Smooth muscle cell (in vitro differentiated cells): ENCODE data around the gene PRX. TPM values are rescaled to one million over a fixed set of nuclear protein-coding genes. Genes with fewer than 3 reads are reported as not detected.

Source experiments
- DNase-seq: peaks from one replicate; lab custom pipeline; 2025; ENCODE audit not compliant: unreplicated experiment; lab: John Stamatoyannopoulos, UW
- H2AFZ ChIP-seq: fragments of 200-600 bp; sonication (generic); 2 replicates; pipeline ENCODE4 v1.6.0; 2016; ENCODE audit warnings: antibody characterized with exemption, low read depth, mild to moderate bottlenecking
- H3F3A ChIP-seq: fragments of 200-600 bp; sonication (generic); 2 replicates; pipeline ENCODE4 v1.6.0; 2017; ENCODE audit warnings: antibody characterized with exemption, low read depth
- H3K27ac ChIP-seq: fragments of 200-600 bp; sonication (generic); 2 replicates; pipeline ENCODE4 v1.5.1; 2016; ENCODE audit warnings: low read depth, mild to moderate bottlenecking
- H3K27me3 ChIP-seq: fragments of 200-600 bp; sonication (generic); 2 replicates; pipeline ENCODE4 v1.6.1; 2016; ENCODE audit warnings: low read depth, mild to moderate bottlenecking
- H3K36me3 ChIP-seq: fragments of 200-600 bp; sonication (generic); 2 replicates; pipeline ENCODE4 v1.5.1; 2016; ENCODE audit warnings: low read depth
- H3K4me1 ChIP-seq: fragments of 200-600 bp; sonication (generic); 2 replicates; pipeline ENCODE4 v1.5.1; 2016; ENCODE audit warnings: low read depth
- H3K4me2 ChIP-seq: fragments of 200-600 bp; sonication (generic); 2 replicates; pipeline ENCODE4 v1.6.0; 2016; ENCODE audit warnings: mild to moderate bottlenecking
- H3K4me3 ChIP-seq: fragments of 200-600 bp; sonication (generic); 2 replicates; pipeline ENCODE4 v1.5.1; 2016; ENCODE audit warnings: mild to moderate bottlenecking
- H3K79me2 ChIP-seq: fragments of 200-600 bp; sonication (generic); 2 replicates; pipeline ENCODE4 v1.6.0; 2016; ENCODE audit warnings: low read depth, mild to moderate bottlenecking
- H3K9ac ChIP-seq: fragments of 200-600 bp; sonication (generic); 2 replicates; pipeline ENCODE4 v1.6.0; 2016; ENCODE audit warnings: low read depth
- H3K9me3 ChIP-seq: fragments of 200-600 bp; sonication (generic); replicated peaks from 2 replicates; pipeline ENCODE4 v1.5.1; 2016; ENCODE audit warnings: low read depth
- H4K20me1 ChIP-seq: fragments of 200-600 bp; sonication (generic); 2 replicates; pipeline ENCODE4 v1.6.0; 2016; ENCODE audit warnings: low read depth
- WGBS: methylation state at CpG from one replicate; pipeline ENCODE4 v1.1.7; 2016; ENCODE audit warnings: low lambda C conversion rate; 5-methylcytosine and 5-hydroxymethylcytosine counted together
- polyA plus RNA-seq: library from polyadenylated mRNA; unstranded; fragments of >200 nt; fragmentation: Nextera tagmentation; extraction: Ambion mirVana; gene quantifications from 2 replicates; pipeline ENCODE4 v1.2.1, GENCODE V29; 2016
- total RNA-seq: library from RNA; depleted of rRNA; stranded (reverse); fragments of >200 nt; gene quantifications from 2 replicates; pipeline ENCODE4 v1.2.3, GENCODE V29; 2014
- TF ChIP-seq, protein P1 (sequence below): fragments of 200-600 bp; sonication (generic); IDR thresholded peaks from 2 replicates; pipeline ENCODE4 v1.5.1; 2017; ENCODE audit warnings: borderline replicate concordance, mild to moderate bottlenecking, antibody characterized with exemption; ENCODE audit not compliant: insufficient read depth, poor library complexity, severe bottlenecking

The PRX gene
- total and polyA plus RNA-seq, 2 experiments from 2014 or later = 3.9 to 4.4 TPM

DNA sequence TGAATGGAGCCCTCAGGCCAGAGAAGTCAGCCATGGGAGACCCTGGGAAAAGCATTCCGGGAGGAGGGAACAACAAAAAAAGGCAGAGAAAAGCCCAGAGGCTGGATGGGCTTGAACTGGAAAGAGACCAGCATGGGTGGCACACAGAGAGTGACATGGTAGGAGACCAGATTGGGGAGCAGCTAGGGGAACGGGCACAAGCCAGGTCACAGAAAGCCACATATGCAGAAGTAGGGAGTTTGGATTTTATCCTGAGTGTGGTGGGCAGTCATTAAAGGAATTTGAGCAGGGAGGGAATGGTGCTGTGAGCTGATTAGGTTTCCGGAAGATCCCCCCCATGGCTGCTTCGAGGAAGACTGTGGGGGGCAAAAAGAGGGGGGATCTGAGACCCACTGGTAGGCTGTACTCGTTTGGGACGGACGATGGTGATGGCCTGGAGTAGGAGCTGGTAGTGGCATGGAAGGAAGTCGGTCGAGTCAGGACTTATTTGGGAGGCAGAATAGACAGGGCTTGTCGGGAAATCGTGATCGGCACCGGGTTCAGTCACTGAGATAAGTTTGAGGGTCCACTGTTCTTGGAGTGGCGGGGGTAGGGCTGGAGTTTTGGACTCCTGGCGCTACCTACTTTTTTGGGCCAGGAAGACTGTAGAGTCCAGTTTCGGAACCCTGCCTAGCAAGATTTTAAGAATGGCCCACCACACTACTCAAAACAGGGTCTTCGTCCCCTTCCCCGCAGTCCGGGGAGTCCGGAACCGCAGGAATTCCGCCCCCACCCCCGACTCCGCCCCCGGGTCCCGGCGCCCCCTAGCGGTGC is 11.7 kb upstream of the PRX start:
- Histone ChIP-seq H3K4me1 (peaks cover 18% of the 10 kb centered on the region), H3K36me3 (no peaks in the 10 kb centered on the region), H2AFZ (no peak overlapping the region), H4K20me1 (peaks cover 29% of the 10 kb centered on the region), H3K79me2 (peaks cover 39% of the 10 kb centered on the region), H3K9me3 (no peaks in the 10 kb centered on the region), H3K27me3 (no peaks in the 10 kb centered on the region), H3K4me3 (peak overlapping the region; percentile 92), H3K9ac (peak overlapping the region; percentile 98), H3K4me2 (peak overlapping the region; percentile 100), H3K27ac (peak overlapping the region; percentile 97), H3F3A (peaks cover 17% of the 10 kb centered on the region)
- WGBS = under 1% methylated on average over 21 of the region's 28 CpGs
- TF ChIP-seq, protein P1, sequence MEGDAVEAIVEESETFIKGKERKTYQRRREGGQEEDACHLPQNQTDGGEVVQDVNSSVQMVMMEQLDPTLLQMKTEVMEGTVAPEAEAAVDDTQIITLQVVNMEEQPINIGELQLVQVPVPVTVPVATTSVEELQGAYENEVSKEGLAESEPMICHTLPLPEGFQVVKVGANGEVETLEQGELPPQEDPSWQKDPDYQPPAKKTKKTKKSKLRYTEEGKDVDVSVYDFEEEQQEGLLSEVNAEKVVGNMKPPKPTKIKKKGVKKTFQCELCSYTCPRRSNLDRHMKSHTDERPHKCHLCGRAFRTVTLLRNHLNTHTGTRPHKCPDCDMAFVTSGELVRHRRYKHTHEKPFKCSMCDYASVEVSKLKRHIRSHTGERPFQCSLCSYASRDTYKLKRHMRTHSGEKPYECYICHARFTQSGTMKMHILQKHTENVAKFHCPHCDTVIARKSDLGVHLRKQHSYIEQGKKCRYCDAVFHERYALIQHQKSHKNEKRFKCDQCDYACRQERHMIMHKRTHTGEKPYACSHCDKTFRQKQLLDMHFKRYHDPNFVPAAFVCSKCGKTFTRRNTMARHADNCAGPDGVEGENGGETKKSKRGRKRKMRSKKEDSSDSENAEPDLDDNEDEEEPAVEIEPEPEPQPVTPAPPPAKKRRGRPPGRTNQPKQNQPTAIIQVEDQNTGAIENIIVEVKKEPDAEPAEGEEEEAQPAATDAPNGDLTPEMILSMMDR = no peak
- DNase-seq = no peak

DNA sequence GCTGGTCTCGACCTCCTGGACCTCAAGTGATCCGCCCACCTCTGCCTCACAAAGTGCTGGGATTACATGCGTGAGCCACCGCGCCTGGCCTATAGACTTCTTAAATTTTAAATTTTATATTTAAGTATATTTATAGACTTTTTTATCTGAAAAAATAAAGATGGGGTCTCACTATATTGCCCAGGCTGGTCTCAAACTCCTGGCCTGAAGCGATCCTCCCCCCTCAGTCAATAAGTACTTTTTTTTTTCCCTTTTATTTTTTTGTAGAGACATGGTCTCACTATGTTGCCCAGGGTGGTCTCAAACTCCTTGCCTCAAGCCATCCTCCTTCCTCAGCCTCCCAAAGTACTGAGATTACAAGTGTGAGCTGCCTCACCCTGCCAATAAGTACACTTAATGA is 10.8 kb upstream of the PRX start:
- no peaks in the 10 kb centered on the region for H3K27me3 ChIP-seq
- 83% methylated on average over 6 of the region's 6 CpGs for WGBS
- no peak overlapping the region for H2AFZ ChIP-seq
- no peak for DNase-seq
- H3K9me3 ChIP-seq = no peaks in the 10 kb centered on the region
- peaks cover 29% of the 10 kb centered on the region for H4K20me1 ChIP-seq
- peak overlapping the region; percentile 98 for H3K9ac ChIP-seq
- no peaks in the 10 kb centered on the region for H3K36me3 ChIP-seq
- TF ChIP-seq, protein P1 = no peak
- peak overlapping the region; percentile 97 for H3K27ac ChIP-seq
- H3F3A ChIP-seq = peaks cover 14% of the 10 kb centered on the region
- H3K79me2 ChIP-seq = peaks cover 39% of the 10 kb centered on the region
- H3K4me3 ChIP-seq = peak overlapping the region; percentile 92
- peak overlapping the region; percentile 100 for H3K4me2 ChIP-seq
- peaks cover 18% of the 10 kb centered on the region for H3K4me1 ChIP-seq

DNA sequence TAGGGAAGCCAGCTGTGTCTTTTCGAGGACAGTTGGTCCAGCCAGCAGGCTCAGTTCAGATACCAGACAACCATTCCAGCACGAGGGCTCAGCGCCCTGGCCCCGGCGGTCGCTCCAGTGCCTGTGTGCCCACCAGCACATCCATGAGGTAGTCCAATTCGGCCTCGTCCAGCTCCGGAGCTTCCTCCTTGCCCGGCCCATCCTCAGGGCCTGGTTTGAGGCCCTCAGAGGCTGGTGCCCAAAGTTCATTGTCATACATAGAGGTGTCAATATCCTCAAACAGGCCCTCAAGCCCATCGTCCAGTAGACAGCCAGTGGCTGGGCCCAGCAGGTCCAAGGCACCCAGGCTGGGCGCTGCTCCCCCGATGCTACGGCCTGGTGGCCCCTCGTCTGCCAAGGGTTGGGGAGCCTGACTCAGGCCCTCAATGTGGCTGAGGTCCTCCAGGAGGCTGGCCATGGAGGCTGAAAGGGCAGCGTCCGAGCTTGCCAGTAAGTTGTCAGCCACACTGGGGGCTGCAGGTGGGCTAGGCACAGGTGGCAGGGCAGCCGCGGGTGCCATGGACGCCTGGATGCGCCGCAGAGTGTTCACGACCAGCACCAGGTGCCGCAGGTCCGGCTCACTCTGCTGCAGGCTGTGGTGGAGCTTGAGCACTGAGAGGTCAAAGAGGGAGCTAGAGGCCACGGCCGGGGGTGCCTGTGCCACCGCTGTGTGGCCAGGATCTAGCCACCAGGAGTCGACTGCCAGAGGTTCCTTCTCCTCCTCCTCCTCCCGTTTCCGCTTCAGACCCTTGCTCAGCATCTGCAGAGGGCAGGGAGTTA is 9.8 kb upstream of the PRX start:
- Histone ChIP-seq H2AFZ (no peak overlapping the region), H4K20me1 (peaks cover 29% of the 10 kb centered on the region), H3K27ac (peak overlapping the region; percentile 97), H3K36me3 (no peaks in the 10 kb centered on the region), H3K27me3 (no peaks in the 10 kb centered on the region), H3K4me1 (peaks cover 18% of the 10 kb centered on the region), H3K9me3 (no peaks in the 10 kb centered on the region), H3K4me2 (peak overlapping the region; percentile 100), H3K79me2 (peaks cover 39% of the 10 kb centered on the region), H3F3A (peaks cover 12% of the 10 kb centered on the region), H3K9ac (peak overlapping the region; percentile 98), H3K4me3 (peak overlapping the region; percentile 92)
- no peak for DNase-seq
- TF ChIP-seq, protein P1 = no peak
- WGBS = 91% methylated on average over 31 of the region's 31 CpGs
